H1 (cell line): ENCODE results near the gene MFAP3.

Source experiments
- CBX5 ChIP-seq: fragments of 300-800, 300-1000 bp; sonication (generic); IDR thresholded peaks from 2 replicates; pipeline ENCODE4 v1.7.1; 2016; ENCODE audit warnings: antibody characterized with exemption, low read length, low read depth
- EZH2 ChIP-seq: fragments of 200-600 bp; sonication (generic); IDR thresholded peaks from 2 replicates; pipeline ENCODE4 v1.7.1; 2012; ENCODE audit warnings: low read depth, mild to moderate bottlenecking, moderate library complexity, low read length, inconsistent platforms; ENCODE audit not compliant: severe bottlenecking
- HDAC6 ChIP-seq: IDR thresholded peaks from one replicate; pipeline ENCODE4 v1.7.1; 2012; ENCODE audit warnings: low read depth, mild to moderate bottlenecking, inconsistent platforms, low read length, moderate library complexity
- RFX5 ChIP-seq: IDR thresholded peaks from 2 replicates; pipeline ENCODE4 v1.6.1; 2011; ENCODE audit warnings: low read depth, low read length, improper control_type of control experiment, borderline replicate concordance
- SP1 ChIP-seq: IDR thresholded peaks from 2 replicates; pipeline ENCODE4 v1.6.1; 2011; ENCODE audit warnings: low read depth, low read length
- TF ChIP-seq, protein P1 (sequence below): IDR thresholded peaks from 2 replicates; pipeline ENCODE4 v1.6.1; 2012; ENCODE audit warnings: inconsistent platforms

DNA sequence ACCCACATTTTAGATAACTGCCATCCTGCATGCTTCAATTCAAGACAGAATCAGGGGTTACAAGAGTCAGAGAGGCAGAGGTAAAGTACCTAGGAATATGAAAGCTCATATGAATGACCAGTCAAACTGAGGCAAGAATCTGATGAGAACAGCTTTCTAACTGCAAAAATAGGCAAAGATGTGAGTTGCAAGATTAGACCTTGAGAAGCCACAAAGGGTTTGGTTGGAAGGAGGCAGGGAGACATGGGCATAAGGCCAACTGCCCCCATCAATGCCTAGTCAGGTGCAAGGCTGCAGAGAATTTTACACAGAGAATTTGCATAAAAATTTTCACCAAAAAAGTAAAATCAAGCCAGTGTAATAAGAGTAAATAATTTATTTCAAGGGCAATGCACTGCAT, 12.8 kb upstream of the MFAP3 start:
- no peak for TF ChIP-seq SP1
- TF ChIP-seq, protein P1, sequence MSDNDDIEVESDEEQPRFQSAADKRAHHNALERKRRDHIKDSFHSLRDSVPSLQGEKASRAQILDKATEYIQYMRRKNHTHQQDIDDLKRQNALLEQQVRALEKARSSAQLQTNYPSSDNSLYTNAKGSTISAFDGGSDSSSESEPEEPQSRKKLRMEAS: no peak
- TF ChIP-seq HDAC6: no peak
- no peak for TF ChIP-seq CBX5
- no peak for TF ChIP-seq EZH2
- no peak for TF ChIP-seq RFX5
